Trophoblast cell (in vitro differentiated cells and primary cell): ENCODE results near the gene C10orf53.

Experiments
- DNase-seq, 2 donors: peaks; one replicate each; pipeline ENCODE4 v3.0.0-alpha.2; 2016
- H2AFZ ChIP-seq: 2 replicates; pipeline ENCODE4 v1.6.1; 2013; ENCODE audit warnings: low read length, moderate library complexity, mild to moderate bottlenecking; ENCODE audit not compliant: insufficient read depth, poor library complexity
- H2AK5ac ChIP-seq: 2 replicates; pipeline ENCODE4 v1.6.1; 2013; ENCODE audit warnings: mild to moderate bottlenecking, low read length
- H2BK120ac ChIP-seq: 2 replicates; pipeline ENCODE4 v1.6.1; 2013; ENCODE audit warnings: low read length, mild to moderate bottlenecking, moderate library complexity; ENCODE audit not compliant: insufficient read depth, poor library complexity
- H2BK12ac ChIP-seq: 2 replicates; pipeline ENCODE4 v1.6.1; 2013; ENCODE audit warnings: mild to moderate bottlenecking, low read length, moderate library complexity
- H2BK5ac ChIP-seq: 2 replicates; pipeline ENCODE4 v1.6.1; 2013; ENCODE audit warnings: low read length, low read depth, moderate library complexity, mild to moderate bottlenecking; ENCODE audit not compliant: poor library complexity
- H3K14ac ChIP-seq: 2 replicates; pipeline ENCODE4 v1.6.1; 2013; ENCODE audit warnings: mild to moderate bottlenecking, low read length
- H3K18ac ChIP-seq: 2 replicates; pipeline ENCODE4 v1.6.1; 2013; ENCODE audit warnings: mild to moderate bottlenecking, low read length
- H3K23ac ChIP-seq: 2 replicates; pipeline ENCODE4 v1.6.1; 2013; ENCODE audit warnings: low read length
- H3K27ac ChIP-seq: 2 replicates; pipeline ENCODE4 v1.5.1; 2013; ENCODE audit warnings: low read depth, mild to moderate bottlenecking, inconsistent platforms, low read length, moderate library complexity
- H3K27me3 ChIP-seq: 2 replicates; pipeline ENCODE4 v1.6.1; 2013; ENCODE audit warnings: inconsistent platforms, mild to moderate bottlenecking, low read length, moderate library complexity; ENCODE audit not compliant: insufficient read depth
- H3K36me3 ChIP-seq, 2 experiments: 1 replicate in 1 of 2; 2 replicates in 1 of 2; pipeline ENCODE4 v1.6.1; 2013; ENCODE audit warnings: low read length in 2 of 2, mild to moderate bottlenecking in 2 of 2, moderate library complexity in 1 of 2; ENCODE audit not compliant: insufficient read depth in 2 of 2, control insufficient read depth in 1 of 2
- H3K4ac ChIP-seq: 2 replicates; pipeline ENCODE4 v1.6.1; 2013; ENCODE audit warnings: low read depth, mild to moderate bottlenecking, low read length, moderate library complexity
- H3K4me1 ChIP-seq, 2 experiments: 1 replicate in 1 of 2; 2 replicates in 1 of 2; pipeline ENCODE4 v1.6.1; 2013; ENCODE audit warnings: low read length in 2 of 2, mild to moderate bottlenecking in 2 of 2, moderate library complexity in 1 of 2; ENCODE audit not compliant: insufficient read depth in 2 of 2, control insufficient read depth in 1 of 2
- H3K4me2 ChIP-seq: 2 replicates; pipeline ENCODE4 v1.6.1; 2013; ENCODE audit warnings: inconsistent platforms, mild to moderate bottlenecking, low read length, moderate library complexity
- H3K4me3 ChIP-seq: 2 replicates; pipeline ENCODE4 v1.5.1; 2013; ENCODE audit warnings: mild to moderate bottlenecking, low read depth, low read length, inconsistent platforms
- H3K79me1 ChIP-seq: one replicate; pipeline ENCODE4 v1.6.1; 2013; ENCODE audit warnings: low read length
- H3K79me2 ChIP-seq: 2 replicates; pipeline ENCODE4 v1.6.1; 2013; ENCODE audit warnings: low read length, mild to moderate bottlenecking; ENCODE audit not compliant: control insufficient read depth, insufficient read depth, poor library complexity
- H3K9ac ChIP-seq: 2 replicates; pipeline ENCODE4 v1.6.1; 2013; ENCODE audit warnings: mild to moderate bottlenecking, low read length
- H3K9me3 ChIP-seq: 2 replicates; pipeline ENCODE4 v1.6.1; 2013; ENCODE audit warnings: low read depth, mild to moderate bottlenecking, control low read depth, inconsistent platforms, low read length; ENCODE audit not compliant: insufficient read depth
- H4K12ac ChIP-seq: 2 replicates; pipeline ENCODE4 v1.6.1; 2013; ENCODE audit warnings: low read depth, mild to moderate bottlenecking, low read length, moderate library complexity
- H4K8ac ChIP-seq: 2 replicates; pipeline ENCODE4 v1.6.1; 2013; ENCODE audit warnings: low read depth, mild to moderate bottlenecking, low read length, moderate library complexity
- H4K91ac ChIP-seq: one replicate; pipeline ENCODE4 v1.6.1; 2013; ENCODE audit warnings: low read depth, mild to moderate bottlenecking, low read length, moderate library complexity
- WGBS: extraction: QIAGEN DNeasy Blood & Tissue Kit; methylation state at CpG from one replicate; pipeline ENCODE4 v1.1.7; 2013; ENCODE audit warnings: missing lambda C conversion rate; ENCODE audit not compliant: insufficient read length, insufficient coverage; ENCODE audit errors: extremely low coverage; 5-methylcytosine and 5-hydroxymethylcytosine counted together

C10orf53 gene

GRCh38 chr10:49645417-49645816 lies 34.0 kb upstream of the C10orf53 start:
- Histone ChIP-seq H2AK5ac (no peak overlapping the region), H3K27me3 (no peaks in the 10 kb centered on the region), H2BK120ac (no peak overlapping the region), H2BK5ac (no peak overlapping the region), H3K4me2 (no peak overlapping the region), H3K4me1 (peaks cover 0 to 2% of the 10 kb centered on the region in 2 experiments), H3K27ac (no peak overlapping the region), H2BK12ac (no peak overlapping the region), H3K18ac (no peak overlapping the region), H3K36me3 (no peaks in the 10 kb centered on the region), H3K9me3 (peaks cover 2% of the 10 kb centered on the region), H4K8ac (no peak overlapping the region), H3K14ac (no peak overlapping the region), H3K79me1 (no peaks in the 10 kb centered on the region), H4K91ac (no peak overlapping the region), H3K9ac (no peak overlapping the region), H3K4me3 (no peak overlapping the region), H4K12ac (no peak overlapping the region), H3K23ac (no peak overlapping the region), H3K79me2 (no peaks in the 10 kb centered on the region), H3K4ac (no peak overlapping the region), H2AFZ (no peak overlapping the region)
- no peak for DNase-seq
- WGBS: no CpG with 5 or more reads among the region's 8 CpGs

GRCh38 chr10:49645871-49646870 lies 33.3 kb upstream of the C10orf53 start:
- Histone ChIP-seq H2BK5ac (no peak overlapping the region), H3K14ac (no peak overlapping the region), H2AFZ (no peak overlapping the region), H3K9me3 (peaks cover 2% of the 10 kb centered on the region), H3K4ac (no peak overlapping the region), H3K27ac (no peak overlapping the region), H3K4me2 (no peak overlapping the region), H3K23ac (no peak overlapping the region), H3K36me3 (no peaks in the 10 kb centered on the region), H2BK120ac (no peak overlapping the region), H3K9ac (no peak overlapping the region), H4K8ac (no peak overlapping the region), H3K4me3 (no peak overlapping the region), H3K79me2 (no peaks in the 10 kb centered on the region), H3K4me1 (peaks cover 0 to 2% of the 10 kb centered on the region in 2 experiments), H2BK12ac (no peak overlapping the region), H3K18ac (no peak overlapping the region), H3K27me3 (no peaks in the 10 kb centered on the region), H4K91ac (no peak overlapping the region), H3K79me1 (no peaks in the 10 kb centered on the region), H4K12ac (no peak overlapping the region), H2AK5ac (no peak overlapping the region)
- no peak for DNase-seq
- no CpG with 5 or more reads among the region's 22 CpGs for WGBS

GRCh38 chr10:49647554-49647953 lies 31.9 kb upstream of the C10orf53 start:
- Histone ChIP-seq H3K4me3 (no peak overlapping the region), H2BK5ac (no peak overlapping the region), H3K27ac (no peak overlapping the region), H3K79me1 (no peaks in the 10 kb centered on the region), H4K8ac (no peak overlapping the region), H4K91ac (no peak overlapping the region), H2BK120ac (no peak overlapping the region), H3K9ac (no peak overlapping the region), H2AFZ (no peak overlapping the region), H4K12ac (no peak overlapping the region), H3K36me3 (no peaks in the 10 kb centered on the region), H3K14ac (no peak overlapping the region), H3K27me3 (no peaks in the 10 kb centered on the region), H3K23ac (no peak overlapping the region), H2BK12ac (no peak overlapping the region), H3K18ac (no peak overlapping the region), H3K4me1 (peaks cover 0 to 2% of the 10 kb centered on the region in 2 experiments), H3K9me3 (peaks cover 2% of the 10 kb centered on the region), H2AK5ac (no peak overlapping the region), H3K4ac (no peak overlapping the region), H3K79me2 (no peaks in the 10 kb centered on the region), H3K4me2 (no peak overlapping the region)
- WGBS: no CpG with 5 or more reads among the region's 4 CpGs
- DNase-seq: no peak

- Histone ChIP-seq H3K4me1 (peaks cover 0 to 2% of the 10 kb centered on the region in 2 experiments), H3K4me3 (no peak overlapping the region), H2AFZ (no peak overlapping the region), H3K27ac (no peak overlapping the region), H4K91ac (no peak overlapping the region), H3K23ac (no peak overlapping the region), H2BK12ac (no peak overlapping the region), H2AK5ac (no peak overlapping the region), H2BK120ac (no peak overlapping the region), H3K27me3 (no peaks in the 10 kb centered on the region), H3K4me2 (no peak overlapping the region), H3K4ac (no peak overlapping the region), H4K8ac (no peak overlapping the region), H3K9me3 (peaks cover 2% of the 10 kb centered on the region), H3K79me1 (no peaks in the 10 kb centered on the region), H4K12ac (no peak overlapping the region), H2BK5ac (no peak overlapping the region), H3K14ac (no peak overlapping the region), H3K36me3 (no peaks in the 10 kb centered on the region), H3K18ac (no peak overlapping the region), H3K79me2 (no peaks in the 10 kb centered on the region), H3K9ac (no peak overlapping the region)
- no CpG with 5 or more reads among the region's 18 CpGs for WGBS
- no peak for DNase-seq
Measured at GRCh38 chr10:49647985-49648795, 31.3 kb upstream of the C10orf53 start.
